NCI-H2196 (cell line): ENCODE measurements around the gene ZNF609.
"Not testable (repeated sequence)": the region's sequence is repeated elsewhere in the genome, so short reads cannot be mapped to it uniquely, and the experiment has no call there.

Experiments
- DNase-seq: peaks from one replicate; lab custom pipeline; 2025; ENCODE audit not compliant: unreplicated experiment; lab: John Stamatoyannopoulos, UW

Gene ZNF609

DNA sequence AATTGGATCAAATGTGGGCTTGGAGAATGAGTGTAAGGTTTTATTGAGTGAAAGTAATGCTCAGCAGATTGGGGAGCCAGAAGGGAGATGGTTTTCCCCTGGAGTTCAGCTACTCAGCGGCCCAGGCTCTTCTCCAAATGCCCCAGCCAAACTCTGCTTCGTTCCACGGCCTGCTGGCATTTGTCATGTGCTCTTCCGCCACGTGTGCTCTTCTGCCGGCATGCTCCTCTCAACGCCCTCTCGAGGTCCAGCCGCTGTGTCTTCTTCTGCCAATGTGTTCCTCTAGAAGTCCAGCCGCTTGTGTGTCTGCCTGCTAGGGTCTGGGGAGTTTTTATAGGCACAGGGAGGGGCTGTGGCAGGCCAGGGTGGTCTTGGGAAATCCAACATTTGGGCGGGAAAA, 158.2 kb downstream of the ZNF609 start:
- DNase-seq: no peak

DNA sequence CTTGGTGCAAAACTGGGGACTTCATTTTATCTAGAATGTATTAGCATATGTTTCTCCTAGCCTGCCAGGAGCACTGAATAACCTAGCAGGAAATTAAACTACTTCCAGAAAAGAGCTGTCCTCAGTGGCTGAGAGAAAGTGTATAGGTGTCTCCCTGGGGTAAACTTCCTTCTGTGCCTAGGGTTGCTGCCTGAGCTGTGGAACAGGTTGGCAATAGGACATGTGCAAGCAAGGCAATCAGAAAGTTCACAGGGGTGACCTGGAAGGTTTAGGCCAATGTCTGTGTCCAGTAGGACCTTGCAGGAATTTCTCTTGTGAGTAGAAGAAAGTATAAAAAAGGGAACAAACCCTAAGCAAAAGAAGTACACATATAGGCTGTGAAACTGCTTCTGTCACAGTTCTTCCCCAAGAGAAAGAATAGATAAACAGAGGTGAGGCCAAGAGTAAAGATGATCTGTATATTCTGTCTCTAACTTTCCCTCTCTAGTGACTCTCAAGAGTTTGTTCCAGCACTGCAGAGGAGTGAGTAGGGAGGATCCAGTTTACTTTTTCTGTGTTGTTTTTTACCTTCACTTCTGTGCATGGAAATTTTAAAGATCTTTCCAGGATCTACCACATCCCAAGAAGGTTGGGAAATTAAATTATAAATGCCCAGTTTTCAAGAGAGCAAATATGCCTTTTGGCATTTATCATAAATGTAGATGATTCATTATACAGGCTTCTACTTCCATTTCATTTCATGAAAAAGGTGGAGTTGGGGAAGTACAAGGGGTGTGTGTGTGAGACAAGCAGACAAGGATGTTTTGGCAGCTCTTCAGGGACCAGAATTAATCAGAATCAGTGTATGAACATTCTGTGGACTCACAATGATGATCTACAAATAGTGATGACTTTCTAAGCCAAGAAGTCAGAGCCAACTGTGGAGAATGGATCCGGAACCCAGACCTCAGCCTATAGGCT, 159.8 kb downstream of the ZNF609 start:
- no peak for DNase-seq

- DNase-seq: no peak
These were observed 160.7 kb downstream of the ZNF609 start for GRCh38 chr15:64621056-64621455.

- no peak for DNase-seq
These were observed 162.3 kb downstream of the ZNF609 start for GRCh38 chr15:64622410-64623260.

GRCh38 chr15:64623347-64623996, 163.1 kb downstream of the ZNF609 start:
- DNase-seq: no peak

DNA sequence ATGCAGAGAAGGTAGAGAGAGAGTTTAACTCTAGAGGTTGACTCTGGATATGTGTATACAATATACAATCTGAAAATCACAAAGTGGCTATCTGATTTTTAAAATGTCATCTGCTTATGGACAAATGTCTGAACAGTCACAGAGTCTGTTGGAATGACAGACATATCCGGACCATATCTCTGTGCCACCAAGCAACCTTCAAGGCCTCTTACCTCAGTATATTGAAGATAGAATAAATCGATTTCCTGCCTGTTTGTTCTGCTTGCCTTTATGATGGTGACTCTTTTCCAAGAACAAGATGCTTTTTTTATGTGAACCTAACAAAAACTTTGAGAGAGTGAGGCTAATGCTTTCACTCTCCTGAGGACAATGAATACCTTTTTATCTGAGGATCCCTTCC, 163.9 kb downstream of the ZNF609 start:
- no peak for DNase-seq

DNA sequence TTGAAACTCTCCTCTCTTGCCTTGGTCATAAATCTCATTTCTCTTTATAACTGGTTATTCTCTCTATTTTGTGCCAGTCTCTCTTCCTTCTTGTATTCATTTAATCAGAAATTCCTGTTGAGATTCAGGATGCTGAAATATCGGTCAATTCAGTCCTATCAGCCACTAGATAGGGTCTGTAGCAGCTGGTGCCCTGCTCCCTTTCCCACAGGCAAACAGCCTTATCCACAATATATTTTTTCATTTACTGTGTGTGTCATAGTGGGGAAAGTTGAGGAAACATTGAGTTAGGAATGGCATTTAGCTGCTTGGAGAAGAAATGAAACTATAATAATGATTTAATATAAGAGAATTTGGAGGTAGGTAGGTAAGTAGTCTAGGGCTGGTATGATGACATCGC, 168.7 kb downstream of the ZNF609 start:
- no peak for DNase-seq

DNA sequence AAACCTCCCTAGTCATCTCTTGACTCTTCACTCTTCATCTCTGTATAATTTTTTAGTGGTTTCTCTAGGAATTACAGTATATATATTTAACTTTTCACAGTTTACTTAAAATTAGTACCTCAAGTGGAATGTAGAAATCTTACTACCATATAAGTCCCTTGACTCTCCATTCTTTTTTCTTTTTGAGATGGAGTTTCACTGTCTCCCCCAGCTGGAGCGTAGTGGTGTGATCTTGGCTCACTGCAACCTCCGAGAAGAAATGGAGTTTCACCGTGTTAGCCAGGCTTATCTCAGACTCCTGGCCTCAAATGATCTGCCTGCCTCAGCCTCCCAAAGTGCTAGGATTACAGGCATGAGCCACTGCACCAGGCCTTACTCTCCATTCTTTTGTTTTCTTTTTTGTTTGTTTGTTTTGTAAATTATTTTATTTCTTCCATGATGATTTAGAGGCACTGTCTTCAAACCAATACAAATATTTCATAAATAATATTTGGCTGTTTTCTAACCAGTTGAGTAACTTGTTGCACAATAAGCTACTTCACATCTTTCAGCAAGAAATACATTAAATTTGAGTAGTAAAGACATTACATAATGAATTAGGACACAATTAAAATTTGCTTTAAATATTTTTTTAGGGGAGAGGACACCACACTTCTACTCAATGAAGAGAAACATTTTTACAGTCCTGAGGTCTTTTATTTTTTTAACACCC, 170.2 kb downstream of the ZNF609 start:
- DNase-seq: no peak

GRCh38 chr15:64632639-64633038, 172.3 kb downstream of the ZNF609 start:
- not testable (repeated sequence) for DNase-seq

DNA sequence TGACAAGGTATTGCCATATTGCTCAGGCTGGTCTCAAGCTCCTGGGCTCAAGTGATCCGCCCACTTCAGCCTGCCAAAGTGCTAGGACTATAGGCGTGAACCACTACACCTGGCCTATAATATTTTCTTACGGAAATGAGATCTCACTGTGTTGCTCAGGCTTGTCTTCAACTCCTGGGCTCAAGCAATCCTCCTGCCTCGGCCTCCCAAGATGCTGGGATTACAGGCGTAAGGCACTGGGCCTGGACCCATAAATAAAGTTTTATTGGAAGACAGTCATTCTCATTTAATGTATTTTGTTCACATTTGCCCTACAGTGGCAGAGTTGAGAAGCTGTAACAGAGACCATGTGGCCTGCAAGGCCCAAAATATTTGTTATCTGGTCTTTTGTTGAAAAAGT, 173.0 kb downstream of the ZNF609 start:
- DNase-seq: no peak

DNA sequence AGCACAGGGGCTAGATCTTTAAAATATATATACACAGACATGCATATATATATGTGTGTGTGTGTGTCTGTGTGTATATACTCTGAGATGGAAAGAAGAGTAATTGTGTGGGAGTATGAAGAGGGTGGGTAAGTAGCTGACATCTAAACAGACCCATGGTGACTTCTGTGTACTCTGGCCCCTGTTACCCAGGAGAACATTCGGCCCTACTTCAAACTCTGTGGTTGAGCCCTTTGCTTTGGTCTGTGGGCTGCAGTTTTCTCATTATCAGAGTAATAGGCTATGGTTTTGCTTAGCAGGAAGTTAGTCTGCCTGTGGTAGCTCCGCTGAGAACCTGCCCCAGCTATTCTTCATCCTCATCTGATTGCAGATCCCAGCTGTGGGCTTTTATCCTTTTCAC, 173.6 kb downstream of the ZNF609 start:
- DNase-seq: no peak

GRCh38 chr15:64634576-64635498, 174.5 kb downstream of the ZNF609 start:
- DNase-seq: no peak

DNA sequence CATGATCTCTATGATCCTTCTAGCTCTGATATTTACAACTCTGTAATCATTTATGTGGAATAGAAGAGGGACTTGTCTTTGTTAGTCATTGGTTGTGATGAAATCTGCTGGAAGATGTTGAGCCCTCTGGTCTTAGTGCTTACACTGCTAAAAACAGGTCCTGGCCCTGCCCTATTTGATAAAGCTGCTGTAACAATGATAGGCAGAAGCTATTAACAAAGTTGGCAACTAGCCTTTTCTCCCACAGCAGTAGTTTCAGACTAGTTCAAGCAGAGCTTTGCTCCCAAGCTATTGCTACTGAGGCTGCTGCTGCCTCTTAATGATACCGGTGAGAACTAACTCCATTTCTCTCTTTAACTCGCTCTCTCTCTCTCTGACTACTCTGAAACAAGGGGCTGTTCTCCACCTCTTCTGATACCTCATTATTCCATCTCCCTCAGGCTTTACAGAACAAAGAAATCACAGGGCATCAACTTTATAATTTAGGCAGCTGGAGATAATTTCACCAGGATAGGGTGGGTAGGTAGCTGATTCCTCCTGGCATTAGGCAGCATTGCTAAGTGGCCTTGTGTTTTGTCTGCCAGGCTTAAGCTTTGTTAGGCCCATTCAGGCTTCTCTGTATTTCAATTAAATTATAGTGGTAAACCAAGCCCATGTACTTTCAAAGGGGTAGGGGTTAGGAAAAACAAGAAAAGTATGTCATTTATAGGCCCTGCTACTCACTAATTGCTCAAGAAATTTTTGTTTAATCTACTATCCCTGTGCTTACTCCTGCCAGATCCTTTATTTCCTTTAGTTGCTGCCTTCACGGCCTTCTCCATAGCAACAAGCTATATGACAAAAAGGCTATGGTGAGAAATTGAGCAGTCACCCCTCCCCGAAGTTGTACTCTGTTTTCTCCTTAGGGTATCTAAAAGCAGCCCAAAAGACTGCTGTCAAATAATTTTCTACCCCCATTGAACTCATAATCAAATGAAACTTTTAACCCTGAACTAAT, 175.4 kb downstream of the ZNF609 start:
- DNase-seq: no peak

DNA sequence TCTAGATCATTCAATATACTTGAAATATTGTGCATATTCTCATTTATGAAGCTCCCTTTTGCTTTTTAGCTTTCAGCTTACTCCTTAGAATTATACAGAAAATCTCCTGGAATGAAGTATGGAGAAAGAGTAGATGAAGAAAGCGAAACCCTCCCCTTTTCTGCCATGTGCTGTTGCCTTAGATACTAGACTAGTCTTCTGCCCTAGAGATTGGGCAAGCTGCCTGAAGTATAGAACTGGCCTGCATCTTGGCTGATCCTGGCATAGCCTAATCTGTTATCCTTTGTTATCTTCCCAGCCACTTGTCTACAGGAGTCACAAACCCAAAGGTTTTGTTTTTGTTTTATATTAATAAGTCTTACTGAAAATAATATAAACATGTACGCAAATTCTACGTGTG, 176.2 kb downstream of the ZNF609 start:
- DNase-seq: no peak

DNA sequence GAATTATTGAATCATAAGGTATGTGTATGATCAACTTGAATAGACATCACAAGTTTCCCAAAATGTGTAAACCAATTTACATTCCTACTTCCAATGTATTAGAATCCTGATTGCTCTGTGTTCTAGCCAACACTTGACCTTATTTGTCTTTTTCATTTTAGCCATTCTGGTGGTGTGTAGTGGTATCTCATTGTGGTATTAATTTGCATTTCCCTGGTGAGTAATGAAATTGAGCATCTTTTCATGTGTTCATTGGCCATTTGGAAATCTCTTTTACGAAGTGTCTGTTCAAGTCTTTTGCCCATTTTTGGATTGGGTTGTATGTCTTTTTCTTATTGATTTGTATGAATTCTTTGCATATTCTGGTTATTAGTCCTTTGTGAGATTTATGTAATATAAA, 177.0 kb downstream of the ZNF609 start:
- no peak for DNase-seq

GRCh38 chr15:64639744-64640143, 179.4 kb downstream of the ZNF609 start:
- not testable (repeated sequence) for DNase-seq

- DNase-seq: no peak
These were observed 179.9 kb downstream of the ZNF609 start for GRCh38 chr15:64640146-64640871.

GRCh38 chr15:64642875-64643274, 182.5 kb downstream of the ZNF609 start:
- DNase-seq: no peak
